Bronchial epithelial cell (primary cell): ENCODE data around the gene IL17RD. TPM values are rescaled to one million over a fixed set of nuclear protein-coding genes. Genes with fewer than 3 reads are reported as not detected.

Experiments used
- DNase-seq: peaks from one replicate; pipeline ENCODE4 v3.0.0-alpha.2; 2010; ENCODE audit warnings: low read depth
- FAIRE-seq: peaks from 2 replicates; lab custom pipeline; 2011; peaks lifted over from hg19 to GRCh38; lab: Jason Lieb, UNC
- H3K27me3 ChIP-seq: 2 replicates; pipeline ENCODE4 v1.5.1; 2011; ENCODE audit warnings: low read length; ENCODE audit not compliant: control insufficient read depth, insufficient read depth
- H3K36me3 ChIP-seq: 2 replicates; pipeline ENCODE4 v1.5.1; 2011; ENCODE audit warnings: low read length; ENCODE audit not compliant: control insufficient read depth, insufficient read depth
- H3K4me3 ChIP-seq: 2 replicates; pipeline ENCODE4 v1.5.1; 2011; ENCODE audit warnings: mild to moderate bottlenecking, low read depth, low read length, control low read depth
- total RNA-seq: library from RNA; depleted of rRNA; stranded (reverse); fragments of >200 nt; gene quantifications from 2 replicates; pipeline ENCODE4 v1.2.1, GENCODE V29; 2014
- TF ChIP-seq, protein P1 (sequence below): IDR thresholded peaks from 2 replicates; pipeline ENCODE4 v1.5.1; 2011; ENCODE audit warnings: mild to moderate bottlenecking, moderate library complexity, low read length, control low read depth, inconsistent platforms; ENCODE audit not compliant: insufficient read depth, severe bottlenecking

The IL17RD gene
- total RNA-seq, 1 donor from 2014 or later, result 1.1 TPM

DNA sequence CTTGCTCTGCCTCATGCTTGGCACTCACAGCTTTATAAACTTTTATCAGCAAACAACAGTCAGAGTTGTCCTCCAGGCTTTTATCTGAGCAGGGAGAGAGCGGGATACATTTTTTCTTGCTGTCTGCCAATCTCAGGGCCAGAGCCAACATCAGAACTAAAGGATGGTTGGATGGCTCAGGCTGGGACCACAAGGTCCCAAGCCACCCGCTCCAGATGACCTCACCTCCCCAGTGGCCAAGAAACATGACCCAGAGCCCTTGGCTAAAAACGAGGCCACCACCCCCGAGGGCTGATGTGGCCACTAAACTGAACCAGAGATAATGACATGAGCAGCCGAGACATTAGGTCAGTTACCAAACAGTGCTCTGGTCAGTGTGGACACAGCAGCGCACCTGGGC lies 123.5 kb downstream of the IL17RD start:
- Histone ChIP-seq H3K27me3 (no peaks in the 10 kb centered on the region), H3K36me3 (no peaks in the 10 kb centered on the region), H3K4me3 (no peak overlapping the region)
- DNase-seq (no peak), FAIRE-seq (no peak)
- TF ChIP-seq, protein P1, sequence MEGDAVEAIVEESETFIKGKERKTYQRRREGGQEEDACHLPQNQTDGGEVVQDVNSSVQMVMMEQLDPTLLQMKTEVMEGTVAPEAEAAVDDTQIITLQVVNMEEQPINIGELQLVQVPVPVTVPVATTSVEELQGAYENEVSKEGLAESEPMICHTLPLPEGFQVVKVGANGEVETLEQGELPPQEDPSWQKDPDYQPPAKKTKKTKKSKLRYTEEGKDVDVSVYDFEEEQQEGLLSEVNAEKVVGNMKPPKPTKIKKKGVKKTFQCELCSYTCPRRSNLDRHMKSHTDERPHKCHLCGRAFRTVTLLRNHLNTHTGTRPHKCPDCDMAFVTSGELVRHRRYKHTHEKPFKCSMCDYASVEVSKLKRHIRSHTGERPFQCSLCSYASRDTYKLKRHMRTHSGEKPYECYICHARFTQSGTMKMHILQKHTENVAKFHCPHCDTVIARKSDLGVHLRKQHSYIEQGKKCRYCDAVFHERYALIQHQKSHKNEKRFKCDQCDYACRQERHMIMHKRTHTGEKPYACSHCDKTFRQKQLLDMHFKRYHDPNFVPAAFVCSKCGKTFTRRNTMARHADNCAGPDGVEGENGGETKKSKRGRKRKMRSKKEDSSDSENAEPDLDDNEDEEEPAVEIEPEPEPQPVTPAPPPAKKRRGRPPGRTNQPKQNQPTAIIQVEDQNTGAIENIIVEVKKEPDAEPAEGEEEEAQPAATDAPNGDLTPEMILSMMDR, result no peak

Other genes with a start within 250 kb of the IL17RD start
- gene SPATA12, start 104.7 kb downstream of the IL17RD start, total RNA-seq, result under 0.01 TPM in 1 of 2 replicates, not detected in the other
- 0.13 and 0.26 TPM in 2 replicates for gene HESX1, start 34.6 kb upstream of the IL17RD start, total RNA-seq
- 29.5 and 32.5 TPM in 2 replicates for gene APPL1, start 62.4 kb upstream of the IL17RD start, total RNA-seq
- gene ASB14, start 127.3 kb upstream of the IL17RD start, total RNA-seq, result not detected in 2 replicates